ENCODE results near the gene PLXDC2.

PLXDC2 gene

GRCh38 chr10:19970256-19970655 lies 154.0 kb downstream of the PLXDC2 start:
- in situ Hi-C loops (cut with MboI; ENCODE audit: low sequenced_read_pairs, unreplicated experiment): no loop called here
- DNase-seq (ENCODE audit: low spot score): no peak
- TF ChIP-seq, protein P1, sequence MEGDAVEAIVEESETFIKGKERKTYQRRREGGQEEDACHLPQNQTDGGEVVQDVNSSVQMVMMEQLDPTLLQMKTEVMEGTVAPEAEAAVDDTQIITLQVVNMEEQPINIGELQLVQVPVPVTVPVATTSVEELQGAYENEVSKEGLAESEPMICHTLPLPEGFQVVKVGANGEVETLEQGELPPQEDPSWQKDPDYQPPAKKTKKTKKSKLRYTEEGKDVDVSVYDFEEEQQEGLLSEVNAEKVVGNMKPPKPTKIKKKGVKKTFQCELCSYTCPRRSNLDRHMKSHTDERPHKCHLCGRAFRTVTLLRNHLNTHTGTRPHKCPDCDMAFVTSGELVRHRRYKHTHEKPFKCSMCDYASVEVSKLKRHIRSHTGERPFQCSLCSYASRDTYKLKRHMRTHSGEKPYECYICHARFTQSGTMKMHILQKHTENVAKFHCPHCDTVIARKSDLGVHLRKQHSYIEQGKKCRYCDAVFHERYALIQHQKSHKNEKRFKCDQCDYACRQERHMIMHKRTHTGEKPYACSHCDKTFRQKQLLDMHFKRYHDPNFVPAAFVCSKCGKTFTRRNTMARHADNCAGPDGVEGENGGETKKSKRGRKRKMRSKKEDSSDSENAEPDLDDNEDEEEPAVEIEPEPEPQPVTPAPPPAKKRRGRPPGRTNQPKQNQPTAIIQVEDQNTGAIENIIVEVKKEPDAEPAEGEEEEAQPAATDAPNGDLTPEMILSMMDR (IDR thresholded peaks at IDR 0.05; ENCODE audit: borderline replicate concordance, control extremely low read depth, extremely low read depth, insufficient read depth, missing control alignments): no peak

GRCh38 chr10:19970717-19971116 lies 154.5 kb downstream of the PLXDC2 start:
- no peak for DNase-seq (ENCODE audit: low spot score)
- TF ChIP-seq, protein P1 (IDR thresholded peaks at IDR 0.05; ENCODE audit: borderline replicate concordance, control extremely low read depth, extremely low read depth, insufficient read depth, missing control alignments): no peak
- in situ Hi-C loops (cut with MboI; ENCODE audit: low sequenced_read_pairs, unreplicated experiment): no loop called here

GRCh38 chr10:19971343-19972052 lies 155.3 kb downstream of the PLXDC2 start:
- in situ Hi-C loops (cut with MboI; ENCODE audit: low sequenced_read_pairs, unreplicated experiment): no loop called here
- no peak for DNase-seq (ENCODE audit: low spot score)
- TF ChIP-seq, protein P1 (IDR thresholded peaks at IDR 0.05; ENCODE audit: borderline replicate concordance, control extremely low read depth, extremely low read depth, insufficient read depth, missing control alignments): no peak

DNA sequence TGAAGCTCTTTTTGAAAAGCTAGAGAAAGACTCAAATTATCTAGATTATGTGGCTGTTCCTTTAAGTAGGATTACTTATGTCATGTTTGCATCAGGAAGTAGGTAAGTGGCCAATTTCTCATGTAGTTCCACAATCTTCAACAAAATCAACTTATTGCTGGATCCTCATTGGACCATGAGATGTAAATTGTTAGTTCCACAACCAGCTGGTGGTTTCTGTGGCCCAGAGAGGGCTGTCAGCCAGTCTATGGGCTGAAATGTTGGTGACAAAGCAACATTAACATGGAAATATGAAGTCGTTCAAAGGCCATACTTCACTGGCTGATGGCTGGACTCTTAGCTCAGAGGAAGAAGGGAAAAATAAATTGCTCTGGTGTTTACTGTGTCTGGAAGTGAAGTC lies 157.9 kb downstream of the PLXDC2 start:
- DNase-seq (ENCODE audit: low spot score): no peak
- in situ Hi-C loops (cut with MboI; ENCODE audit: low sequenced_read_pairs, unreplicated experiment): no loop called here
- TF ChIP-seq, protein P1 (IDR thresholded peaks at IDR 0.05; ENCODE audit: borderline replicate concordance, control extremely low read depth, extremely low read depth, insufficient read depth, missing control alignments): no peak

DNA sequence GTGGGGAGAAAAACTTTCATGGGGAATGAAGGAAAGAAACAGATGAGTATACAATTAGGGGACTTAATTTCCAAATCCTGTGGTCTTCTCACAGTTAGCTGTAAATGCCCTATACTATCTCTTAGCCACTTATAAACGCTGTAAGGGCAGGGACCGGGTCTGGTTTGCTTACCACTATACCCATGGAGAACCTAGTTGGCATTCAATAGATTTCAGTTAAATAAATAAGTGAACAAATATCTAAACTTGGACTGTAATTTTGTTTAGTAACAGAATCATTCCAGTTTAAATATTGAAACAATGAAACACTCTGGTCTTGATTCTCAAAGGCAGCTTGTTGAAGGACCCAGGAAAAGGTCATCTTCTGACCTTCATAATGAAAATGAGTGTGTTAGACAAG lies 158.3 kb downstream of the PLXDC2 start:
- DNase-seq (ENCODE audit: low spot score): no peak
- in situ Hi-C loops (cut with MboI; ENCODE audit: low sequenced_read_pairs, unreplicated experiment): no loop called here
- TF ChIP-seq, protein P1 (IDR thresholded peaks at IDR 0.05; ENCODE audit: borderline replicate concordance, control extremely low read depth, extremely low read depth, insufficient read depth, missing control alignments): no peak

- TF ChIP-seq, protein P1 (IDR thresholded peaks at IDR 0.05; ENCODE audit: borderline replicate concordance, control extremely low read depth, extremely low read depth, insufficient read depth, missing control alignments): no peak
- in situ Hi-C loops (cut with MboI; ENCODE audit: low sequenced_read_pairs, unreplicated experiment): no loop called here
- no peak for DNase-seq (ENCODE audit: low spot score)
These were observed 160.9 kb downstream of the PLXDC2 start for GRCh38 chr10:19977097-19977521.
